Spleen (tissue), 7 donors: Measurements from ENCODE around the gene PBXIP1.

Experiments used
- POLR2AphosphoS5 ChIP-seq, 3 donors: sonication (generic); formaldehyde crosslinking; IDR thresholded peaks; one replicate each; pipeline ENCODE4 v1.5.1; 2017; ENCODE audit warnings: antibody characterized with exemption in 3 of 3
- TF ChIP-seq, protein P1 (sequence below), 11 experiments: fragments of 200-600 bp in 7 of 11; fragments of 450-650 bp in 4 of 11; sonication (generic) in 4 of 11; IDR thresholded peaks in 8 of 11; conservative IDR thresholded peaks in 3 of 11; 1 replicate in 7 of 11; 2 replicates in 4 of 11; pipeline versions ENCODE4 v1.4.0 to v1.8.0; 2016 to 2021; ENCODE audit warnings: antibody characterized with exemption in 11 of 11, inconsistent platforms in 4 of 11, mild to moderate bottlenecking in 1 of 11
- donor health status: DM: no; HTN: no; CAD: no; lungs with moderate emphysema.
- donor health status: DM: no; HTN: no; CAD: no.
- donor health status: DM: no; HTN: no; CAD: no.

GRCh38 chr1:154895798-154896197, 60.1 kb downstream of the PBXIP1 start:
- TF ChIP-seq, protein P1, sequence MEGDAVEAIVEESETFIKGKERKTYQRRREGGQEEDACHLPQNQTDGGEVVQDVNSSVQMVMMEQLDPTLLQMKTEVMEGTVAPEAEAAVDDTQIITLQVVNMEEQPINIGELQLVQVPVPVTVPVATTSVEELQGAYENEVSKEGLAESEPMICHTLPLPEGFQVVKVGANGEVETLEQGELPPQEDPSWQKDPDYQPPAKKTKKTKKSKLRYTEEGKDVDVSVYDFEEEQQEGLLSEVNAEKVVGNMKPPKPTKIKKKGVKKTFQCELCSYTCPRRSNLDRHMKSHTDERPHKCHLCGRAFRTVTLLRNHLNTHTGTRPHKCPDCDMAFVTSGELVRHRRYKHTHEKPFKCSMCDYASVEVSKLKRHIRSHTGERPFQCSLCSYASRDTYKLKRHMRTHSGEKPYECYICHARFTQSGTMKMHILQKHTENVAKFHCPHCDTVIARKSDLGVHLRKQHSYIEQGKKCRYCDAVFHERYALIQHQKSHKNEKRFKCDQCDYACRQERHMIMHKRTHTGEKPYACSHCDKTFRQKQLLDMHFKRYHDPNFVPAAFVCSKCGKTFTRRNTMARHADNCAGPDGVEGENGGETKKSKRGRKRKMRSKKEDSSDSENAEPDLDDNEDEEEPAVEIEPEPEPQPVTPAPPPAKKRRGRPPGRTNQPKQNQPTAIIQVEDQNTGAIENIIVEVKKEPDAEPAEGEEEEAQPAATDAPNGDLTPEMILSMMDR (IDR thresholded peaks at IDR 0.05 in 8 of 11, conservative IDR thresholded peaks at IDR 0.05 in 3 of 11), result no peak
- no peak for TF ChIP-seq POLR2AphosphoS5 (IDR thresholded peaks at IDR 0.05)
